Embryonic facial prominence (tissue), 1 donor: ENCODE measurements around the gene OMG.
"Not testable (repeated sequence)": the region's sequence is repeated elsewhere in the genome, so short reads cannot be mapped to it uniquely, and the experiment has no call there.

Experiments
- DNase-seq: peaks from one replicate; pipeline ENCODE4 v3.0.0-alpha.2; 2016; ENCODE audit errors: extremely low spot score

Gene OMG, protein sequence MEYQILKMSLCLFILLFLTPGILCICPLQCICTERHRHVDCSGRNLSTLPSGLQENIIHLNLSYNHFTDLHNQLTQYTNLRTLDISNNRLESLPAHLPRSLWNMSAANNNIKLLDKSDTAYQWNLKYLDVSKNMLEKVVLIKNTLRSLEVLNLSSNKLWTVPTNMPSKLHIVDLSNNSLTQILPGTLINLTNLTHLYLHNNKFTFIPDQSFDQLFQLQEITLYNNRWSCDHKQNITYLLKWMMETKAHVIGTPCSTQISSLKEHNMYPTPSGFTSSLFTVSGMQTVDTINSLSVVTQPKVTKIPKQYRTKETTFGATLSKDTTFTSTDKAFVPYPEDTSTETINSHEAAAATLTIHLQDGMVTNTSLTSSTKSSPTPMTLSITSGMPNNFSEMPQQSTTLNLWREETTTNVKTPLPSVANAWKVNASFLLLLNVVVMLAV

DNA sequence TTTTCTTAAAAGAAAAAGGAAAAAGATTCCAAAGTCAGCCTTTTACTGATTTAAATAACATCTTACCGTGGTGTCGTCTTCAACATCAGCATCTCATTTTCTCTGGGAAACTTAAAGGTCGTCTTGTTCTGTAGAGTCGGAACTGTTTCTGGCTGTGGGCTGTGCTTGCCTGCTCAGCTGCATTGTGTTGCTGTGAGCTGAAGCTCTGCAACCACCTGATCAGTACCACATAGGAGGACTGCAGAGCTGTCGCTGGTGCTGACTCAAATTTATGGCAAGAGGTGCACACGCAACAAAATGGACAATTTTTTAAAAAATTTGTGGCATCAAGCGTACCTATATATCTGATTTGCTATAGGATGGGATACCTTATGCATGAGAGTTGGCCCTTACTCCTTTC lies at the start of gene OMG:
Gene OMG, minus strand, starts transcription at position 150 of the 400 bp plus-strand sequence. CDS start 908 bp downstream, outside the sequence.
- DNase-seq = no peak

DNA sequence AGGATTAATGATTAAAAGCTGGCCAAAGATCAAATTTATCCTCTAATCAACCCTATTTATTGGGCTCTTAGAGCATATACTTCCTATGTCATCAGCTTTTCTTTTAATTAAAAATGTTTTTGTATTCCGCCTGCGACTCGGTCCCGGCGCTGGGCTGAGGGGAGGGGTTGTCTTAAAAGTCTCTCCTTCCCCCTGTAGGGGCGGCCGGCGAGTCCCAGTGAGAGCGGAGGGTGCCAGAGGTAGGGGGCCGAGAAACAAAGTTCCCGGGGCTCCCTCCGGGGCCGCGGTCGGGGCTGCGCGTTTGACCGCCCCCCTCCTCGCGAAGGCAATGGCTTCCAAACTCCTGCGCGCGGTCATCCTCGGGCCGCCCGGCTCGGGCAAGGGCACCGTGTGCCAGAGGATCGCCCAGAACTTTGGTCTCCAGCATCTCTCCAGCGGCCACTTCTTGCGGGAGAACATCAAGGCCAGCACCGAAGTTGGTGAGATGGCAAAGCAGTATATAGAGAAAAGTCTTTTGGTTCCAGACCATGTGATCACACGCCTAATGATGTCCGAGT lies 48.2 kb upstream of the OMG start:
- not testable (repeated sequence) for DNase-seq

DNA sequence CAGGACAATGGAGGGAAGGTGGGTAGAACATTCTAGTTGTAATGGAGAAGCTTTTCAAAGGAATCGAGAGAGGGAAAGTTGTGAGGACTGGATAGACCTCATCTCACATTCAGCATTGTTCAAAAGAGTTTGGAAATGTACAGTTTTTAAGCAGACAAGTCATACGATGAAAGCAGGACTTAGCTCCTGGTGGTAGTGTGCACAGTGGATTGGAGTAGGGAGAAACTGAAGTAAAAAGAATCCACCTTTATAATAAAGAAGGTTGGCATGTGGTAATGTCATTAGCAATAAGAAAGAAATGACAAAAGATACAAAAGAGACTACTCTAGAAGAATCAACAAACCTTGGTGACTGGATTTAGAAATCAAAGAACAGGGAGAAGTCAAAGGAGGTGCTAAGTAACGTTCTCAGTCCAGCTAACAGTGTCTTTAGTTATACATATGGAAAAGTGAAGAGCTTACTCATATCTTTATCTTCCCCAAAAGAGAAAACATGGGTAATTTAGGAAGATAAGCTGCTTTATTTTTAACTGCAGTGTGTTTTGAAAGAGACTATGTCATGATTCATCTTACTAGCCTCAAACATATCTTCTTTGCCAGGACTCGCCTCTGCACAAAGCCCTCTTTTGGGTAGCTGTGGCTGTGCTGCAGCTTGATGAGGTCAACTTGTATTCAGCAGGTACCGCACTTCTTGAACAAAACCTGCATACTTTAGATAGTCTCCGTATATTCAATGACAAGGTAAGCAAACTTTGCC lies 43.0 kb upstream of the OMG start:
- no peak for DNase-seq

DNA sequence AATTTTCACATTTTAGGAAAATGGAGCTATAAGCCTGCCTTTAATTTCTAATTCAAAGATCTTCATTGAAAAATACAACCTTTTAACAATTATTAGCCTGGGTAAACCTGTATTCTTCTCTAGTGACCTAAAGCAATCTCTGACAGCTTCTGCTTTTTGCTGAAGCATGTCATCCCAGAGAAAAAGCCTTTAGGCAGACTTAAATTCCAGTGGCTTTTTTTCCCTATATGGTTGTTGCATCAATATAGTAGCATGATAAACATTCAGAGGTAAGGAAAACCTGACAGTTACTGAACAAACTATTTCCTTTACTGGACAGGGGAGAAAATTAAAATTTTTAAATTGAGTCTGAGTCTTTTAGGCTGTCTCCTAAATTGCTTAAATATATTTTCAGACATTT lies 32.2 kb upstream of the OMG start:
- no peak for DNase-seq

DNA sequence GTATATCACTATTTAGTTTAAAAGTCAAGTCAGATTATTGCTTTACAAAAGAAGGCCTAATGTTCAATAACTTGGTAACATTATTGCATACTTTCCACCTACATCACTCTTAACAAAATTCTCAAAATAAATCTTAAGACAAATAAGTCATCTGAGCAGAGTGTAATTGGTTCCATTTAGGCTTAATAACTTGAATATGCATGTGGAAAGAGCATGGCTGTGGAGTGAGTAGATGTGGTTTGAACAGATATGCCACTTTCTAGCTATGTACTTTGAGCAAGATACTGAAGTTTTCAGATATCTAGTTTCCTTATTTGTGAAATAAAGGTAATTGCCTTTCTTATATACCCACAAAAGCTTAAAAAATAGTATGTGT lies 31.1 kb upstream of the OMG start:
- DNase-seq = no peak

DNA sequence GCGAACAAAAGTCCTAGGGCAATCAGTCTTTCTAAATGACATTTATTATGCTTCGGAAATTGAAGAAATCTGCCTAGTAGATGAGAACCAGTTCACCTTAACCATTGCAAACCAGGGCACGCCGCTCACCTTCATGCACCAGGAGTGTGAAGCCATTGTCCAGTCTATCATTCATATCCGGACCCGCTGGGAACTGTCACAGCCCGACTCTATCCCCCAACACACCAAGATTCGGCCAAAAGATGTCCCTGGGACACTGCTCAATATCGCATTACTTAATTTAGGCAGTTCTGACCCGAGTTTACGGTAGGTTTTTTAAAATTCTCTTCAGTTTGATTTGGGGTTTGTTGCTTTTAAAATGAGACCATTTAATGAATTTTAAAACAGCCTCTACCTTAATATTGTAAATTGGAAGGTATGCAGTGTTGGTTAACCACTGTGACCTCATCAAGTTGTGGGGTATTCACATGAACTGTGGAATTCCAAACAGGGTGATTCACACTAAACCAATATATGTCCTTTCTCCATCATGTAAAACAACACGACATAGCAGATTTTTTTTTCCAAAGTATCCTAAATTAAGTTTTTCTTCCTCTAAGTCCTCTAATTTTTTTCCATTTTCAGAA lies 30.6 kb upstream of the OMG start:
- DNase-seq = no peak

DNA sequence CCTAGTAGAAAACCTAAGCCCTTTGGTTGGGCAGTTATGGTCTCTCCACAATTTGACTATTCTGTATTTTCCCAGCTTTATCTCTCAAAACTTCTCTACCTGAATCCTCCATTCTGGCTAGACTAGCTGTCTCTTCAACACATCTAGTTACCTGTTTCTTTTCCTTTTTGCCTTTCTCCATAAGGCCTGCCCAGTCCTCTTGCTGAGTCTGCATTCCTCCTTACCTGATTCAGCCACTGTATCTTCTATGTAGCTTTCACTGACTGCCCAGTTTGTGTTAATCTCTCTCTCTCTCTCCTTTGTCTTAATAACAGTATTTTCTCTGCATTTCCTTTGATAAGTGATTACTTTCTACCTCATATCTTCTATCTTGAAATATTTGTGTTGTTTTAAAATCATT lies 26.5 kb upstream of the OMG start:
- no peak for DNase-seq

DNA sequence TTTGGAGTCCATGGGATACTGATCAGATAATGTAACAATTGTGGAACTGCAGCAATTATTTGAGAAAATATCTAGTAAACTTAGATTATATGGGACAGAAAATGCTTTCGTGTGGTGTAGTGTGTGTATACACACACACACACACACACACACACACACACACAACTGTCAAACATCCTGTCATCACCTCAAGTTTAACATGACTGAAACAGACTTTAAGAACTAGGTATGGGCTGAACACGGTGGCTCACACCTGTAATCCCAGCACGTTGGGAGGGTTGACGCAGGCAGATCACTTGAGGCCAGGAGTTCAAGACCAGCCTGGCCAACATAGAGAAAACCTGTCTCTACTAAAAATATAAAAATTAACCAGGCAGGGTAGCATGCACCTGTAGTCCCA lies 24.9 kb upstream of the OMG start:
- no peak for DNase-seq

DNA sequence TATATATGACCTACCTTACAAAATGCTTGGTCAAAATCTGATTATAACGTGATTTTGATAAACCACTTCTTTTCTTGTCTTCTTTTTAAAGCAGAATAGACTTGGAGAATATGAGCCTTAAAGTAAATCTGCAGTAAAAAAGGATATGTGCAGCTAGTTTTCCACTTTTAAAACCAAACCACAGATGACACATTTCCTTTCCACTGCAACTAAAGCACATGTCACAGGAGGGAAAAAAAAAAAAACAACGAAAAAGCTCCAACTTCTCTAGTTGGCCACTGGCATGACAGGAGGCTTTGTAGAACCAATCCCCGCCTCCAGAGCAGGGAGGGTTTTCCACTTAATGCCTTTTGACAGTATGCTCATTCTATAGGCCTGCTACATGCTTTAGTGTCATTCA lies 24.4 kb upstream of the OMG start, which contains the start of gene EVI2A:
Gene EVI2A, minus strand, starts transcription at position 142 of the 400 bp plus-strand sequence. CDS start 2,609 bp downstream, outside the sequence.
- no peak for DNase-seq

DNA sequence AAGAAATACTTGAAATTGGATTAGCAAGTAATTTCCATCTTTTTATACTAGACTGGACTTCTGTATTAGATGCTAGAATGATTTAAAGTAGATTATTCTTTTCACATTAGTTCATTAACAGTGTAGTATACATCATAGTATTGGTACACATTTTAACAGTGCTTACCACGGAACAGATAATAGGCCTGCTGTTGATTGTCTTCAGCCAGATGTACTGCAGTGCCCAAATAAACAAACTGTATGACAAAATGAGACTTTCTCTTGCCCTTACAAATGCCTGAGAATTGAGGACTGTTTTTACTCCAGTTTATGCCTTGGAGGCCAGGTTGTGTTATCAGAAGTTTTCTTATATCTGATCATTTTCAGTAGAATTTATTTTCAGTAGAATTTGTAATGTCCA lies 23.8 kb upstream of the OMG start:
- DNase-seq = no peak

DNA sequence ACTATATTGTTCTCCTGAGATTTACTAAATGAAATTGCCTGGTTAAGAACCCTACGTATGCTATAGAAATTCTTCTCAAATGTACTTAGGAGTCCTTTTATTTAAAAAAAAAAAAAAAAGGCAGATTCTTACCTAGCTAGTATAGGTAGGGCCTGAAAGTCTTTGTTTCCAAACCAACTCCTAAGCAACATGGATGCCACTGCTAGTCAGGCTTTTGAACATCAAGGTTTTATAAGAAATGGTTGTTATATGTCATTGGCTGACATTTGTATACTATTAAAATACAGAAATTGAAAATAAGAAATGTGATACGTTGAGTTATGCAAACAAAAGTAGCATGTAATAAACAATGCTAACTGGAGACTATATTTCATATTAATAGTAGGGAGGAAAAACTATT lies 23.2 kb upstream of the OMG start:
- DNase-seq = no peak

DNA sequence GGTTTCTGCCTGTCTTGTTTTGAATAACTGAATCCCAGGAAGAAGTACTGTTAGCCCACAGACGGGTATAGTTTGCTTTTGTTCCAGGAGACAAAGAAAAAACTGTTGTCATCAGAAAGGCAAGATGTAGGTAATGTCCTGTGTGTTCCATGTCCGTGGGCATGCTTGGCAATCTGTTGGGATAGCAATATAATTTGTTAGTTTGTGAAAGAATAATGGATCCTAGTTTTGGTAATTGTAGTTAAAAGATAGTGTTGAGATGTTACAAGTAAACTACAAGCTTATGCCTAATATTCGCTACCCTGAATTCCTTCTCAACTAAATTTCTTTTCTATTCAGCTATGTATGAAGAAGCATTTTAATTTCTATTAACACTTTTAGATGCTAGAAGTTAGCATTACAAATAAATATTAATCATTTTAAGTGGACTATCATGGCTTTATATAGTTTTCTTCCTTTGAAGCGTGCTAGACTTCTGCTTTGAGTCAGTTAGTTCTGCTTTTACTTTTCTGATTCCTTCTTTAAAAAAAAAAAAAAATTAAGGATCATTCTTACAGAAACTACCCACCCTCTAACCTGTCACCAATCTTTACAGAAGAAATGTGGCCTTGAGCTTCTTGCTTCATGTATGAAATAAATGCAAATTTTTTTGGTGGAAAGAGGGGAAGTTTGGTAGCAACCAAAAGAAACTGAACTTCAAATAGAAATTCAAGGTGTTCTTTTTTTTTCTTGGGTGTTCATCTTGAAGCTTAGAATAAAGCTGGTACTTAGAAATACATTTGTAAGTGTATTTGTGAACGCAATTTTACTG lies 22.0 kb upstream of the OMG start:
- DNase-seq = no peak

DNA sequence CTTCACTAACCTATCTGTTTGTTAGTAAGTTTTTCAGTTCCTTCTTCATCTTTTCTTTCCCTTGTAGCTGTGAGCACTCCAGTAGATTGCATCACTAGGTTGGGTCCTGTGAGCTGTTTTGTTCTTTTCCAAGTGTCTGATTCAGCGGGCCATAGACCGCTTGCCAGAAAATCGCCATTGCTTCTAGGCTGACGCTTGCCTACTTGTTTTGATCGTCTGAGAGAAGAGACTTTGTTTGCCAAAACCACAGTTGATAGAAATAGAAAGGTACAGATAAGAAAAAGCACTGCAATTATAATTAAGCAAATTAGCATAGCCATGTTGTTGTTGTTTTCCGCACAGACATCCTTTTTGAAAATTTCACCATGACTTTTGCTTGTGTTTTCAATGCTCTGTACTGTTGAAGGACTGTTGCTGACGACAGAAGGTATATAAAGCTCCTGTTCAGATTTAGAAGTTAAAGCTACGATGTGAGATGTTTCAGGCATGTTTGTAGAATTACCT lies 21.3 kb upstream of the OMG start:
- DNase-seq = no peak

DNA sequence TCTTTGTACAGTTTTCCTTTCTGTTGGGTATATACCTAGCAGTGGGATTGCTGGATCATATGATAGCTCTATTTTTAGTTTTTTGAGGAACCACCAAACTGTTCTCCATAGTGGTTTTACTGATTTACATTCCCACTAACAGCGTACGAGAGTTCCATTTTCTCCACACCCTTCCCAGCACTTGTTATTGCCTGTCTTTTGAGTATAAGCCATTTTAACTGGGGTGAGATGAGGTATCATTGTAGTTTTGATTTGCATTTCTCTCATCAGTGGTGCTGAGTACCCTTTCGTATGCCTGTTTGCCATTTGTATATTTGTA lies 17.7 kb upstream of the OMG start:
- DNase-seq = no peak

DNA sequence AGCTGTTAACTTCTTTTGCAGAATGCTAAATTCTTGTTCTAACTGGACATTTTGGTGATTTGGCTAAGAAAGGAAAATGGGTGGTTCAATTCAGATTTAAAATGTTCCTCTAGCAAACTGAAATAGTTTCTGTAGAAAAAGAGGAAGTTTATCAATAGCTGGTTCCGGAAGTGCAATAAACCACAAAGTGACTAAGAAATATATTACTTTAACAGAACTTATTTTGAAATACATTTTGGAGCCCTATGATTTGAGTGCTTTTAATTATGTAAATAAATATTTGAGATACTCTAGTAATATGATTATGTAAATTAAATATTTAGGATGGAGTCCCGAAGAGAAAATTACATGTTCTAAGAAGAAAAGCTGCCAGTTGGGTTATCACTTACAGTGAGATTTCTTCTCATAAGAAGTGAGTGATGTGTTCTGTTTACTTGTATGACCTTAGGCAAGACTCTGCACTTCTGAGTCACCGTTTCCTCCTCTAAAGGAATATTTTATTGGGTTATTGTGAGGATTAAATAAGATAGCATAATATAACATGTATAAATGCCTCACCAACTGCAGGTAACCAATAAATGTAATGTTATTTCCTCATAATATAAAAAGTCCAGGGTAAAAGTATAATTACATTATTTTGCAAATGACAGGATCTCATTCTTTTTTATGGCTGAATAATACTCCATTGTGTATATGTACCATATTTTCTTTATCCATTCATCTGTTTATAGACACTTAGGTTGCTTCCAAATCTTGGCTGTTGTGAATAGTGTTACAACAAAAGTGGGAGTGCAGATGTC lies 17.1 kb upstream of the OMG start, which contains the start of gene EVI2B:
Gene EVI2B, minus strand, starts transcription at position 73 of the 800 bp plus-strand sequence. CDS start 8,445 bp downstream, outside the sequence.
- DNase-seq = no peak

DNA sequence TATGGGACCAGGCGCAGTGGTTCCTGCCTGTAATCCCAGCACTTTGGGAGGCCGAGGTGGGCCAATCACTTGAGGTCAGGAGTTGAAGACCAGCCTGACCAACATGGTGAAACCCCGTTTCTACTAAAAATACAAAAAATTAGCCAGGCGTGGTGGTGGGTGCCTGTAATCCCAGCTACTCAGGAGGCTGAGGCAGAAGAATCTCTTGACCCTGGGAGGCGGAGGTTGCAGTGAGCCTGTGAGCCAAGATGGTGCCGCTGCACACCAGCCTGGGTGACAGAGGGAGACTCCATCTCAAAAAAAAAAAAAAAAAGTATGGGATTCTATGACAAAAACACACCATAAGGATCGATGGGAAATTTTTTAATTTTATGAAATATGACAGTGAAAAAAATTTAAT lies 15.2 kb upstream of the OMG start:
- DNase-seq = not testable (repeated sequence)

DNA sequence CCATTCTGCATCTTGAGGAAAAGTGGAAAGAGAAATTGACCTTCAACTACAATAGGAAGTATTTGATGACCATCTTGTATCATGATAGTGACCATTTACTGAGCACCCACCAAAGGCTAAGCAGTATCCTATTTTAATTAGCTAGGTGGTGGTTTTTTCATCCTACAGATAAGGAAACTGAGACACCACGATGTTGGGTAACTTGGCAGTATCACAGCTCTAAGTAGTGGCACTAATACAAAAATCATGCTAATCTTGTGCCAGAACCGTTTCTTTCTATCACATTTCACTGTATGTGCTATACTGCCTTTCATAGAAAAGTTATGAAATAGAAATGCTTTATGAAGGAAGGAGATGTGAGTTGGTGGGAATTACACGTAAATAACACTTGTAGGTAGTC lies 14.5 kb upstream of the OMG start:
- no peak for DNase-seq

DNA sequence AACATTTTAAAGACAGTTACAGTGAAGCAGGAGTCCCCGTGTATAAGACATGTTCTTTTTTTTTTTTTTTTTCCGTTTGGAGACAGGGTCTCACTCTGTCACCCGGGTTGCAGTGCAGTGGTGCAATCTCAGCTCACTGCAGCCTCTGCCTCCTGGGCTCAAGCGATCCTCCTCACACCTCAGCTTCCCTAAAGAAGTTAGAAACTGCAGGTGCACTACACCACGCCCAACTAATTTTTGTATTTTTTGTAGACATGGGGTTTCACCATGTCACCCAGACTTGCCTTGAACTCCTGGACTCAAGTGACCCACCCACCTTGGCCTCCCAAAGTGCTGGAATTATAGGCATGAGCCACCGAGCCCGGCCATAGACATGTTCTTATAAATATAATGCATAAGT lies 13.8 kb upstream of the OMG start:
- no peak for DNase-seq

DNA sequence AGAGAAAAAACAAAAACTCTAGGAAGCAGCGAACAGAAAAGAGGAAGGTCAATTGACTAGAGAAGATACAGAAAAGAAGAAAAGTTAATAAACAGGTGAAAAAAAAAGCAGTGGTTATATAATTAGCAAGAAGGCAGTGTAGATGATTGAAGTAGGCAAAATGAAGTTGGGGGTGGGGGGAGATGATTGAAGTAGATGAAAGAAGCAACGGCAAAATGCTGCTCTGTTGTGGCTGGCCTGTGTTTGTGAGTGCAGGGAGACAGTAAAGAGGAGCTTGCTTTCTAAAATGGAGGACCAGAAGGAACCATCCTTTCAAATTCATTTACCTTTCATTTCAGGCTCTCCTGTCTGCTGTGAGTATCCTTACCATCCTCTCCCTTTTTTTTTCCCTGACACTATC lies 13.2 kb upstream of the OMG start:
- no peak for DNase-seq

DNA sequence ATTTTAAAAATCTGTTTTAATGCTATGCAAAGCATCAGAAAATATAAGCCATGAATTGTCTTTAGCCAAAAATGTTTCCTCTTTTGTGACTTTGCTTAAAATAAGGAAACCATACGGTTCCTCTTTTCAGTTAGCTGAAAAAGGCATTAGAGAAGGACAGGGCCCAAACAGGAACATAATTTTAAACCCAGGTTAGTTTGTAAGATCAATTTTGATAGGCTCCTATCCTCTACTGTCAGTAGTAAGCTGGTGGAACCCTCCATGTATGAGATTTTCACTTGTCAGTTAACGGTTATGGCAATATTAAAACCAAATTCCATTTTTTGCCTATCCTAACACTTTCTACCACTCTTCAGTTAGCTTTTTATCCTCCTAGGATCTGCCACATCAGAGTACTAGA lies 12.5 kb upstream of the OMG start:
- no peak for DNase-seq
